ENCODE data around the gene PTOV1. TPM values are rescaled to one million over a fixed set of nuclear protein-coding genes. Genes with fewer than 3 reads are reported as not detected.

Gene PTOV1
- total and polyA plus RNA-seq, 2 of the 8 experiments (the other 6 are each of a cell fraction or from before 2014, with no cell fraction given) = 147 to 251 TPM

- TF ChIP-seq SP2 (IDR thresholded peaks at IDR 0.05; ENCODE audit: low read length) (no peak), CTBP2 (IDR thresholded peaks at IDR 0.05; ENCODE audit: borderline replicate concordance, insufficient read depth, insufficient read length, low read length) (no peak), FOSL1 (IDR thresholded peaks at IDR 0.05; ENCODE audit: insufficient read depth, low read depth, low read length) (0 out of 2 replicates have a peak, but pooled peaks have one; percentile 48), CHD2 (IDR thresholded peaks at IDR 0.05; ENCODE audit: low read length) (no peak), SRF (IDR thresholded peaks at IDR 0.05; ENCODE audit: low read depth, low read length) (no peak), EGR1 (IDR thresholded peaks at IDR 0.05; ENCODE audit: borderline replicate concordance, low read depth, low read length) (peak; percentile 85; the same call in 1 of the 2 replicates)
- TF ChIP-seq, protein P1, sequence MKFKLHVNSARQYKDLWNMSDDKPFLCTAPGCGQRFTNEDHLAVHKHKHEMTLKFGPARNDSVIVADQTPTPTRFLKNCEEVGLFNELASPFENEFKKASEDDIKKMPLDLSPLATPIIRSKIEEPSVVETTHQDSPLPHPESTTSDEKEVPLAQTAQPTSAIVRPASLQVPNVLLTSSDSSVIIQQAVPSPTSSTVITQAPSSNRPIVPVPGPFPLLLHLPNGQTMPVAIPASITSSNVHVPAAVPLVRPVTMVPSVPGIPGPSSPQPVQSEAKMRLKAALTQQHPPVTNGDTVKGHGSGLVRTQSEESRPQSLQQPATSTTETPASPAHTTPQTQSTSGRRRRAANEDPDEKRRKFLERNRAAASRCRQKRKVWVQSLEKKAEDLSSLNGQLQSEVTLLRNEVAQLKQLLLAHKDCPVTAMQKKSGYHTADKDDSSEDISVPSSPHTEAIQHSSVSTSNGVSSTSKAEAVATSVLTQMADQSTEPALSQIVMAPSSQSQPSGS (IDR thresholded peaks at IDR 0.05; ENCODE audit: low read length) = no peak
Observed at GRCh38 chr19:49908480-49909420, 57.8 kb downstream of the PTOV1 start (continued).

Data from H1 (cell line).